SIG-M5 treated with dmso at 0.1 percent for 504 hours (cell line): ENCODE data around the gene SPSB1.

ENCODE experiments used
- DNase-seq: peaks from one replicate; lab custom pipeline; 2025; ENCODE audit not compliant: unreplicated experiment; lab: John Stamatoyannopoulos, UW

SPSB1 gene

GRCh38 chr1:9341301-9341845, 48.7 kb downstream of the SPSB1 start:
- DNase-seq: no peak

GRCh38 chr1:9343269-9343668, 50.6 kb downstream of the SPSB1 start:
- no peak for DNase-seq

- DNase-seq: no peak
Observed at GRCh38 chr1:9344426-9345200, 51.9 kb downstream of the SPSB1 start.

- no peak for DNase-seq
Observed at GRCh38 chr1:9345471-9345870, 52.8 kb downstream of the SPSB1 start.

- DNase-seq: no peak
Observed at GRCh38 chr1:9345922-9346321, 53.2 kb downstream of the SPSB1 start.

GRCh38 chr1:9346566-9346965, 53.9 kb downstream of the SPSB1 start:
- no peak for DNase-seq

GRCh38 chr1:9347095-9347850, 54.6 kb downstream of the SPSB1 start:
- DNase-seq: no peak

GRCh38 chr1:9349331-9349851, 56.7 kb downstream of the SPSB1 start:
- no peak for DNase-seq

GRCh38 chr1:9350013-9350908, 57.6 kb downstream of the SPSB1 start:
- no peak for DNase-seq

- no peak for DNase-seq
Observed at GRCh38 chr1:9350960-9351359, 58.3 kb downstream of the SPSB1 start.

- DNase-seq: no peak
Observed at GRCh38 chr1:9351654-9352271, 59.1 kb downstream of the SPSB1 start.

- DNase-seq: no peak
Observed at GRCh38 chr1:9352377-9353134, 59.9 kb downstream of the SPSB1 start.

- no peak for DNase-seq
Observed at GRCh38 chr1:9355503-9355902, 62.8 kb downstream of the SPSB1 start.

GRCh38 chr1:9356021-9356420, 63.3 kb downstream of the SPSB1 start:
- DNase-seq: no peak

GRCh38 chr1:9356829-9357466, 64.3 kb downstream of the SPSB1 start:
- DNase-seq: no peak

- DNase-seq: no peak
Observed at GRCh38 chr1:9357958-9358357, 65.3 kb downstream of the SPSB1 start.

- DNase-seq: no peak
Observed at GRCh38 chr1:9360371-9361064, 67.8 kb downstream of the SPSB1 start.

GRCh38 chr1:9361630-9362260, 69.1 kb downstream of the SPSB1 start:
- no peak for DNase-seq
